Stimulated activated CD4-positive, alpha-beta T cell treated with anti-CD3 and anti-CD28 coated beads, Interleukin-12 subunit alpha, Interleukin-12 subunit beta, amount 100 ng/mL, for 4 hours (primary cell): ENCODE measurements around the gene NUBPL.
"Not testable (repeated sequence)": the region's sequence is repeated elsewhere in the genome, so short reads cannot be mapped to it uniquely, and the experiment has no call there.

Source experiments
- DNase-seq: peaks from one replicate; pipeline ENCODE4 v3.0.0-alpha.2; 2020

Gene NUBPL

DNA sequence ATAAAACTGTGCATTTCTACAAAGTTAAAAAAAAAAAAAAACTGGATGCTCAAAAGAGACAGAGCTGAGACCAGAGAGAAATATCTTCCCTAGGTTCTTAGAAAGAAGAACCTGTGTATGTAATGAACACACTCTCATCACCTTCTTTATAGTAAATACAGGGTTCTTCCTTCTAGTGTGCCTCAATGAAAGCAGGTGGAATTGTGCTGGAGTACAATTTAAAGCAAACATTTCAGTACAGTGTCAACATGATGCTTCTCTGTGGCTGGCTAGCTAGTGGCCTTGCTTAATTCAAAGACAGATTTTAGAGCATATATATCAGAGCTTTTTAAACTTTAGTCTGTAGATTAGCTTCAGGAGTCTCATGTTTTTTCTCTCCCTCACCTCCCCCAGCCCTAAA, 266.1 kb downstream of the NUBPL start:
- DNase-seq = no peak

- no peak for DNase-seq
These were observed 268.0 kb downstream of the NUBPL start for GRCh38 chr14:31828946-31829868.

- no peak for DNase-seq
These were observed 273.4 kb downstream of the NUBPL start for GRCh38 chr14:31834616-31835015.

DNA sequence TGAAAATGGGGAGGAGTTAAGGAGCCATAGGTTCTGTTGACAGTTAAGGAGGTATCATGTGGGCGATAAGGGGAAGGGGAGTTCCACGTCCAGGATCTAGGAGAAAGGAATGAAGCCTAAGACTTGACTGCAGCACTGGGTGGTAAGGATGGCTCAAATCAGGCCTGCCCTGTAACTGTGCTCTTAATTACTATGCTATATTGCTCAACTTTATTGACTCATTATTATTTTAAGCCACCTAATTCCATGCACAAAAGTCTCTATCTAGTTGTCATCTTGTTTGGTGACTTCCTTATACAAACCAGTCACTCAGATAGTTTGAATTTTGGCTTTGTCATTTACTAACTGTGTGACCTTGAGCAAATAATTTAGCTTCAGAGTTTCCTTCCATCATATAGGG, 273.8 kb downstream of the NUBPL start:
- no peak for DNase-seq

GRCh38 chr14:31837031-31837430, 275.8 kb downstream of the NUBPL start:
- DNase-seq = no peak

DNA sequence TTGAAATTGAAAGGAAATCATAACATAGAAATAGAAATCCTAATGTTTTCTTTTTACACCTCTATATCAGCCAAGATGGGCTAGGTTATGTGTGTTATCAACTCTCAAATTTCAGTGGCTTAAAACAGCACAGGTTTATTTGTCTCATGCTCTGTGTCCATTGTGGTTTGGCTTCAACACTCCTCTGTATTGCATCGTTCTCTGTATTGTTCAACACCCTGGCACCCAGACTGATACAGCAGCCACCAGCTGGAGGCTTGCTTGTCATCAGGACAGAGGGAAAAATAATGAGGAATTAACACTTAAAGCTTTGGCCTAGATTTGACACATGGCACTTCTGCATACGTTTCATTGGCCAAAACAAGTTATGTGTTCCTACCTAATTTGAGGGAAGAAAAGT, 281.7 kb downstream of the NUBPL start:
- no peak for DNase-seq

- no peak for DNase-seq
These were observed 282.3 kb downstream of the NUBPL start for GRCh38 chr14:31843361-31844091.

DNA sequence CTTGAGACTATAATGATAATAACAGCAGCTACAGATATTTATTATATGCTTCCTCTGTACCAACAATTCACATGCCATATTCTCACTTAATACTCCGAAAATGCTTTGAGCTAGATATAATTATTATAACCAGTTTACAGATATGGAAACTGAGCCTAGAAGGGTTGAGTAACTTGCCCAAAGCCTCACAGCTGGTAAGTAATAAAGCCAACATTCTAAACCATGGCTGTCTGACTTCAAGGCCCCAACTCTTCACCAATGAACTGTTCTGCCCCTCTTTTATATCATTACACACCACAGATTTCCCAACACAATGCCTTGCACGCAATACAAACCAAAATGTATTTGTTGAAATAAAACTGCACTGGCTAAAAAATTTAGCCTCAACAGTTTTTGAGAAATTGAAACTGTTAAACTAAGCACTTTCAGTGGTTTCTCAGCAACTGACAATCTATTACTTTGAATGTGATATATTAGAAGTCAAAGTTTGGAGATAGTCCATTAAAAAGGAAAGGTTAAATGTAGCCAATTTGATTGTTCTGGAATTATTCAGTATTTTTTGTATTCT, 293.4 kb downstream of the NUBPL start:
- DNase-seq = no peak

- DNase-seq = no peak
These were observed 294.1 kb downstream of the NUBPL start for GRCh38 chr14:31855262-31855661.

GRCh38 chr14:31856003-31856402, 294.8 kb downstream of the NUBPL start:
- not testable (repeated sequence) for DNase-seq

DNA sequence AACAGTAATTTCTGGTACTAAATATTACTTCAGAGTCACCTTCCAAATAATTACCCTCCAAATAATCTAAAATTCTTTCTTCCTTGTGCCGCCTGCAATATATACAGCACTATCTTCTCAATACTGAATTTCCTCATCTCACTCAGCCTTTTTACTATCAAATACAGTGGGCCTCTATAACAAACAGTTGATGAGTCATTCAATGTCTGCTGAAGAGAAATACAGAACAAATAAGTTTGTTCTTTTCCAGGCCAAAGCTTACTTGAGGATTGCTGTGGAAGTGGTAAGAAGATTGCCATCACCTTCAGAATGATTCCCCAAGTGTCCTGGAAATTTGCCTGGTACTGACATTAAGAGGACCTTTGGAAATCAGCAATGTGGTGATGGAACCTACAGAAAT, 297.7 kb downstream of the NUBPL start:
- no peak for DNase-seq

DNA sequence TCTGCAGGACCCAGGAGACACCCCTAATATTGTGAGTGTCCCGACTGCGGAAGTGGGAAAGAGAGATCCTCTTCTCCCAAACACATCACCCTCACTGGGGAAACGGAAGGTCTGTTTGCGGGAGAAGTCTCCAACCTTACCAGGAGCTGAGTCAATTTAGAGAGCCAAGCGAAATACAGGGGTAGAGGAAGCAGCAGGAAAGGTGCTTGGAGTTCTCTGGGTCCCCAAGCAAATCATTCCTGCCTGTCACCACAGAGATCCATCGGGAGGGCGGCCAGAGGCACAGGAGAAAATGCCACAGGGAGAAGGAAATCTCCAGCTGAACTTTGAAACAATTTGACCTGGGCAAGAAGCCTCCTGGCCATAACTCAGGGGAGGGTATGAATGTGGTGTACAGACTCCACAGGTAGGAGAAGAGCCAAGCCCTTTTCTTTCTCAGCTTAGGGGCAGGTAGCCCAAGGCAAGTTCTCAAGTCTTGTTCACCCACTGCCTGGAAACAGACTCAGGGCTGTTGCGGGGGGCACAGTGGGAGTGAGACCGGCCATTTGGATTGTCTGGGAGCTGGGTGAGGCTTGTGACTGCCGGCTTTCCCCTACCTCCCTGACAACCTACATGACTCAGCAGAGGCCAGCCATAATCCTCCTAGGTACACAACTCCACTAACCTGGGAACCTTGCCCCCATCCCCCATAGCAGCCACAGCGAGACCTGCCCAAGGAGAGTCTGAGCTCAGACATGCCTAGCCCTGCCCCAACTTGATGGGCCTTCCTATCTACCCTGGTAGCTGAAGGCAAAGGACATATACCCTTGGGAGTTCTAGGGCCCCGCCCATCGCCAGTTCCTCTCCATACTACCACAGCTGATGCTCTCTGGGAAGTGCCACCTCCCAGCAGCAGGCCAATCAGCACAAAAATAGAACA, 304.0 kb downstream of the NUBPL start:
- DNase-seq = no peak

DNA sequence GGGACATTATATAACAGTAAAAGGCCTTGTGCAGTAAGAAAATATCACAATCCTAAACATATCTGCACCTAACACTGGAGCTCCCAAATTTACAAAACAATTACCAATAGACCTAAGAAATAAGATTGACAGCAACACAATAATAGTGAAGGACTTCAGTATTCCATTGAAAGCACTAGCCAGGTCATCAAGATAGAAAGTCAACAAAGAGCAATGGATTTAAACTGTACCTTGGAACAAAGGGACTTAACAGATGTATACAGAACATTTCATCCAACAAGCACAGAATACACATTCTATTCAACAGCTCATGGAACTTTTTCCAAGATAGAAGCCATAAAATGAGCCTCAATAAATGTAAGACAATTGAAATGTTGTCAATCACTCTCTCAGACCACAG, 306.4 kb downstream of the NUBPL start:
- DNase-seq = no peak

DNA sequence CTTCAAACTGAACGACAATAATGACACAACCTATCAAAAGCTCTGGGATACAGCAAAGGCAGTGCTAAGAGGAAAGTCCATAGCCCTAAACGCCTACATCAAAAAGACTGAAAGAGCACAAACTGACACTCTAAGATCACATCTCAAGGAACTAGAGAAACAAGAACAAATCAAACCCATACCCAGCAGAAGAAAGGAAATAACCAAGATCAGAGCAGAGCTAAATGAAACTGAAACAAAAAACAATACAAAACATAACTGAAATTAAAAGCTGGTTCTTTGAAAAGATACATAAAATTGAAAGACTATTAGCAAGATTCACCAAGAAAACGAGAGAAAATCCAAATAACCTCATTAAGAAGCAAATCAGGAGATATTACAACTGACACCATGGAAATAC, 306.9 kb downstream of the NUBPL start:
- DNase-seq = not testable (repeated sequence)

DNA sequence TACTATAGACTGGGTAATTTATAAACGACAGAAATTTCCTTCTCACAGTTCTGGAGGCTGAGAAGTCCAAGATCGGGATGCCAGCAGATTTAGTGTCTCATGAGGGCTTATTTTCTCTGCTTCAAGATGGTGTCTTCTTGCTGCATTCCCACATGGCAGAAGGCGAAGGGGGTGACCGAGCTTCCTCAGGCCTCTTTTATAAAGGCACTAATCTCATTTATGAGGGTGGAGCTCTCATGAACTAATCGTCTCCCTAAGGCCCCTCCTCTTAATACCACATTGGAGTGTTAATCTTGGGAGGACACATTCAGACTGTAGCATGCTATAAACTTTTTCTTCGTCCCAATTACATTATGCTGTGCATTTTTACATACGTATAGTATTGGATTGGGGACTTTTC, 315.5 kb downstream of the NUBPL start:
- DNase-seq = no peak

- no peak for DNase-seq
These were observed 316.1 kb downstream of the NUBPL start for GRCh38 chr14:31877255-31877798.

DNA sequence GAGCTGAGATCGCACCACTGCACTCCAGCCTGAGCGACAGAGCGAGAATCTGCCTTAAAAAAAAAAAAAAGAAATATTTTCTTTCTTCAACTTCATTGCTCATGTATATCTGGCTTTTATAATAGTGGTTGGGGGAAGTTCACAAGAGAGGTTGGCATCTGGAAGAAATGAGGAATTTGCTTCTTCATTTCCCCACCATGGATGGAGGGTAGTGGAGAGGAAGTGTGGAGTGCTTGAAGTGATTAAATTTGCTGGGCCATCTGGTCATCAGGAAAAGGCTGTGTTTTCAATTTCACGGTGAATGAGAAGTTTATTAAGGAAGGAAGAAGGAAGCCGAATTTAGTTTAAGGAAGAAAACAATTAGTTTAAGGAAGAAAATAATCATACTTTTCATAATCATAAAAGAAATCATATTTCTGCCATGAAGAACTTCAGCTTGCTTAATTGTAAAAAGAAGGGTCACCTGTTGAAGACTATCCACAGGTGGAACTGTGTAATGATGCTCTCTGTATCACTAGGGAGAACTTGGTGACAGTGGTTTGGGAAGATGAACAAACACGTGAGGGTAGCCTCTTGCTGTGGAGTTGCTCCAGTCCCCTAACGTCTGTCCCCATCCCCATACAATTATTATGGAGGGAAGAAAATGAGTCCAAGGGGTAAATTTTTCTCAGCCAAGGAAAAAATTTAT, 318.6 kb downstream of the NUBPL start:
- DNase-seq = no peak

DNA sequence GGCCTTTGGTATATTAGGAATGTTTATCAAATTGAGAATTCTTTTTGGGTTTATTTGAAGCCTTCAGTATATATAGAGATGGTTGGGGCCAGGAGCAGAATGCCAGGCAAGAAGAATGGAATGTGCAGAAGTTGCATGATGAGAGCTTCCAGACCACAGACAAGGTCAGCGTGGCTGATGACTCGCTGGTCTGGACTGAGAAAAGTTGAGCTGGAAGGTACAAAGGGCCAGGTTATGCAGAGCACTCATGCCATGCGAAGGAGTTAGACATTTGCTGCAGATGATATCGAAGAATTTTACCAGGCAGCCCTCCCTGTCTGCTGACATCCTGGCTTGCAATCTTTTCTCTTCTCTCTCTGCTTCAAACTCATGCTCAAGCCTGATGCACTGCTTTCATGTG, 319.7 kb downstream of the NUBPL start:
- DNase-seq = no peak

GRCh38 chr14:31881531-31882310, 320.5 kb downstream of the NUBPL start:
- no peak for DNase-seq

DNA sequence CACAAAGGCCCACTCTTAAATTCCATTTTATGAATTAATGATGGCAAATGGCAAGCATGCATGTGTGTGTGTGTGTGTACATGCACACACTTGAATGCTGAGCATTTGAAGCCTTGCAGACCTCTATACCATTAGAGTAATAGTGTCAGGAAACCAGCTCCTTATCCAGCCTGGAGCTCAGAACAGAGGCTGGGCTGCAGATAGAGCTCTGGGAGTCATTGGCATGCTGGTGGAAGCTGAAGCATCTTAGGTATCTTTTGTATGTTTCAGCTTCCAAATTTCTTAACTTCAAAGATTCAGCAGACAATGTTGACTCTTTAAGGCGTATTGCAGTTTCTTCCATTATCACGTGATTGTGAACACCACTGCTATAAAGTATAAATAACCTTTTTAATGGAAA, 323.0 kb downstream of the NUBPL start:
- no peak for DNase-seq

DNA sequence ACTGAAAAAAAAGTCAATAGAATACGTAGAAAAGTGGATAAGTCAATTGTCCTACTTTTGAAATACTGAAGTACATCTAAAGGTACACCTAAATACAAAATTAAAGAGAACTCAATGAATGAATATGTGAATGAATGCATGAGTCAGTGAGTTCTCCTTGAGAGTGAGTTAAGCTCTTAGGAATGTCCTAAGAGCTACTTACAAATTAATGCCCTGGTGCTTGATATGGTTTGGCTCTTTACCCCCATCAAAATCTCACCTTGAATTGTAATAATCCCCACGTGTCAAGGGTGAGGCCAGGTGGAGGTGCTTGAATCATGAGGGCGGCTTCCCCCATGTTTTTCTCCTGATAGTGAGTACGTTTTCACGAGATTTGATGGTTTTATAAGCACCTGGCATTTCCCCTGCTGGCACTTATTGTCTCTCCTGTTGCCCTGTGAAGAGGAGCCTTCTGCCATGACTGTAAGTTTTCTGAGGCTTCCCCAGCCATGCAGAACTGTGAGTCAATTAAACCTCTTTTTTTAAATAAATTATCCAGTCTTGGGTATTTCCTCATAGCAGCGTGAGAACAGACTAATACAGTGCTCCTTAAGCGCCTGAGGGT, 323.7 kb downstream of the NUBPL start:
- DNase-seq = no peak
